ENCODE results near the gene SLC6A4. TPM values are rescaled to one million over a fixed set of nuclear protein-coding genes. Genes with fewer than 3 reads are reported as not detected.

Gene SLC6A4
- total and polyA plus RNA-seq, 2 of the 8 experiments (the other 6 are each of a cell fraction or from before 2014, with no cell fraction given), result 0.09 to 0.33 TPM

DNA sequence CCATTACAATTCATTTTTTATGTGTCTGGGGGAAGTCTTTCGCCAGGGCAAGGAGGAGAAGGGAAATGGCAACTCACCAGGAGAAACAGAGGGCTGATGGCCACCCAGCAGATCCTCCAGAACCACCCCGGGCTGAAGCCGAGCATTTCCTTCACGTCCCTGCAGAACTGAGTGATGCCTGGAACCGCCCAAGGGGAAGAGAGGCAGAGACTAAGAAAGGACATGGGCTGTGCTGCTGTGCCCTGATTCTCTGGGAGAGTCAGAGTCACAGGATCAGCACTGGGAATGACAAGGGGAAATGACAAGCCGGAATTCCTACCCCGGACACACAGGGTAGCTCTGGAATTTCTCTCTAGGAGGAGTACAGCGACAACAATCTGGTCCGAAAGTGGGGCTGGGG, 27.8 kb downstream of the SLC6A4 start:
- no peaks in the 10 kb centered on the region for H3K4me1 ChIP-seq (replicated peaks in 1 of 4; ENCODE audit: control insufficient read depth in 3 of 4, insufficient read depth in 4 of 4, low read length in 3 of 4)
- 93% methylated on average over 9 of the region's 9 CpGs; no CpG with 5 or more reads in 1 of the 2 experiments for WGBS, 2 experiments (ENCODE audit: extremely low coverage in 1 of 2, insufficient coverage in 1 of 2, insufficient read length in 1 of 2, insufficient replicate concordance in 2 of 2, low coverage in 1 of 2, low lambda C conversion rate in 2 of 2, missing lambda C conversion rate in 1 of 2)
- H3K36me3 ChIP-seq (ENCODE audit: control insufficient read depth in 2 of 4, insufficient read depth in 4 of 4, low read length in 3 of 4), result no peaks in the 10 kb centered on the region
- POLR2A ChIA-PET (ENCODE audit: partially characterized antibody), result no interaction called here
- no peak overlapping the region for H2BK15ac ChIP-seq (ENCODE audit: low read length)
- no peak overlapping the region for H3K14ac ChIP-seq (ENCODE audit: insufficient read length)
- H3K9ac ChIP-seq (replicated peaks in 1 of 4; ENCODE audit: extremely low read depth in 1 of 4, low read depth in 3 of 4, low read length in 3 of 4), result no peak overlapping the region; a peak in 1 of 7 replicates
- H2BK5ac ChIP-seq (ENCODE audit: low read depth, low read length), result no peak overlapping the region
- H3K27ac ChIP-seq (ENCODE audit: low read depth, low read length), result no peak overlapping the region
- H3K4ac ChIP-seq (replicated peaks; ENCODE audit: insufficient read length, low read depth, low read length), result no peak overlapping the region
- H3K4me2 ChIP-seq (ENCODE audit: insufficient read depth in 1 of 2, low read depth in 2 of 2, low read length in 2 of 2), result no peak overlapping the region
- H2BK120ac ChIP-seq (replicated peaks; ENCODE audit: low read depth, low read length), result no peak overlapping the region
- H3K79me2 ChIP-seq (ENCODE audit: control insufficient read depth in 1 of 2, insufficient read depth in 2 of 2, low read length in 2 of 2), result no peaks in the 10 kb centered on the region
- FAIRE-seq, result no peak
- no peak overlapping the region for H3K4me3 ChIP-seq (ENCODE audit: extremely low read depth in 1 of 4, insufficient read depth in 2 of 4, low read depth in 3 of 4, low read length in 4 of 4)
- no peaks in the 10 kb centered on the region for H4K20me1 ChIP-seq (replicated peaks in 1 of 2; ENCODE audit: control insufficient read depth in 1 of 2, insufficient read depth in 2 of 2, low read length in 2 of 2)
- H3K79me1 ChIP-seq (ENCODE audit: low read depth, low read length), result no peaks in the 10 kb centered on the region
- no peak overlapping the region for H4K91ac ChIP-seq (replicated peaks; ENCODE audit: insufficient read length, low read length)
- no peak overlapping the region for H2AK5ac ChIP-seq (ENCODE audit: low read depth, low read length)
- H4K8ac ChIP-seq (ENCODE audit: extremely low read depth, insufficient read depth, low read length), result no peak overlapping the region
- DNase-seq (ENCODE audit: low read depth in 1 of 2, low spot score in 2 of 2), result no peak
- CTCF ChIA-PET (ENCODE audit: partially characterized antibody), result no interaction called here
- TF ChIP-seq SIN3A (conservative IDR thresholded peaks at IDR 0.05 in 1 of 2, IDR thresholded peaks at IDR 0.05 in 1 of 2; ENCODE audit: low read depth in 1 of 2, low read length in 2 of 2) (no peak), SIRT6 (IDR thresholded peaks at IDR 0.05; ENCODE audit: low read length) (no peak), JUN (IDR thresholded peaks at IDR 0.05; ENCODE audit: low read depth, low read length) (no peak), HDAC2 (IDR thresholded peaks at IDR 0.05; ENCODE audit: borderline replicate concordance in 1 of 2, low read depth in 2 of 2, low read length in 2 of 2) (no peak), BRCA1 (IDR thresholded peaks at IDR 0.05; ENCODE audit: low read depth, low read length) (no peak), SIX5 (IDR thresholded peaks at IDR 0.05; ENCODE audit: low read depth, low read length) (no peak), SP4 (IDR thresholded peaks at IDR 0.05; ENCODE audit: low read length) (no peak), POLR2AphosphoS5 (IDR thresholded peaks at IDR 0.05; ENCODE audit: low read depth, low read length) (no peak), ASH2L (IDR thresholded peaks at IDR 0.05; ENCODE audit: low read length) (no peak)
- TF ChIP-seq, protein P1, sequence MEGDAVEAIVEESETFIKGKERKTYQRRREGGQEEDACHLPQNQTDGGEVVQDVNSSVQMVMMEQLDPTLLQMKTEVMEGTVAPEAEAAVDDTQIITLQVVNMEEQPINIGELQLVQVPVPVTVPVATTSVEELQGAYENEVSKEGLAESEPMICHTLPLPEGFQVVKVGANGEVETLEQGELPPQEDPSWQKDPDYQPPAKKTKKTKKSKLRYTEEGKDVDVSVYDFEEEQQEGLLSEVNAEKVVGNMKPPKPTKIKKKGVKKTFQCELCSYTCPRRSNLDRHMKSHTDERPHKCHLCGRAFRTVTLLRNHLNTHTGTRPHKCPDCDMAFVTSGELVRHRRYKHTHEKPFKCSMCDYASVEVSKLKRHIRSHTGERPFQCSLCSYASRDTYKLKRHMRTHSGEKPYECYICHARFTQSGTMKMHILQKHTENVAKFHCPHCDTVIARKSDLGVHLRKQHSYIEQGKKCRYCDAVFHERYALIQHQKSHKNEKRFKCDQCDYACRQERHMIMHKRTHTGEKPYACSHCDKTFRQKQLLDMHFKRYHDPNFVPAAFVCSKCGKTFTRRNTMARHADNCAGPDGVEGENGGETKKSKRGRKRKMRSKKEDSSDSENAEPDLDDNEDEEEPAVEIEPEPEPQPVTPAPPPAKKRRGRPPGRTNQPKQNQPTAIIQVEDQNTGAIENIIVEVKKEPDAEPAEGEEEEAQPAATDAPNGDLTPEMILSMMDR (IDR thresholded peaks at IDR 0.05; ENCODE audit: control extremely low read depth in 1 of 3, insufficient read depth in 1 of 3, low read depth in 1 of 3, low read length in 3 of 3), result no peak
- H3K23ac ChIP-seq (ENCODE audit: insufficient read length), result no peak overlapping the region
- H3K18ac ChIP-seq (ENCODE audit: extremely low read depth, low read length), result no peak overlapping the region
- no peaks in the 10 kb centered on the region for H3K9me3 ChIP-seq (ENCODE audit: insufficient read depth in 2 of 2, low read depth in 1 of 2, low read length in 1 of 2)
- H4K5ac ChIP-seq (ENCODE audit: insufficient read length, low read depth, low read length), result no peak overlapping the region
- no peak overlapping the region for H3K56ac ChIP-seq (replicated peaks; ENCODE audit: insufficient read length, low read depth, low read length)
- H2BK20ac ChIP-seq (ENCODE audit: low read length), result no peak overlapping the region
- no peaks in the 10 kb centered on the region; the same call in 1 of the 2 replicates for H3K23me2 ChIP-seq (ENCODE audit: low read depth, low read length)
- no peak overlapping the region for H2AFZ ChIP-seq (ENCODE audit: low read length)
- H3K27me3 ChIP-seq (replicated peaks in 1 of 4; ENCODE audit: control insufficient read depth in 3 of 4, extremely low read depth in 1 of 4, insufficient read depth in 3 of 4, low read length in 3 of 4), result no peaks in the 10 kb centered on the region
- no peak overlapping the region for H2BK12ac ChIP-seq (ENCODE audit: low read depth, low read length)

Data from H1 (cell line).